HCT116 (cell line): ENCODE measurements around the gene CERS5. TPM values are rescaled to one million over a fixed set of nuclear protein-coding genes. Genes with fewer than 3 reads are reported as not detected.

Experiments used
- ATAC-seq: fragments of 200-7000 bp; cut with Tn5 transposase; 2 replicates; pipeline ENCODE4 v1.9.1; 2020; ENCODE audit warnings: mild to moderate bottlenecking, moderate library complexity
- BruUV-seq: library from RNA; stranded (reverse); fragments of 400-500 nt; replicated peaks from 2 replicates; lab custom pipeline; 2021; lab: Mats Ljungman, UMichigan
- CTCF ChIA-PET: fragments of 300-600 bp; sonication (Branson Sonifier 250); formaldehyde crosslinking; loops from one replicate; lab custom pipeline; 2021; ENCODE audit warnings: antibody characterized with exemption; lab: Charles Lee
- POLR2A ChIA-PET: fragments of 300-600, 350-600 bp; sonication (Branson Sonifier 250); formaldehyde crosslinking; loops from one replicate; lab custom pipeline; 2021; ENCODE audit warnings: antibody characterized with exemption; lab: Charles Lee
- RAD21 ChIA-PET, 2 experiments: fragments of 300-600 bp; sonication (Branson Sonifier 250); formaldehyde crosslinking; loops; one replicate each; lab custom pipeline; 2023; ENCODE audit warnings: low total read pairs in 2 of 2; ENCODE audit not compliant: uncharacterized antibody in 2 of 2, unreplicated experiment in 2 of 2, low non-redundant PET in 1 of 2; lab: Charles Lee
- DNase-seq: peaks from one replicate; pipeline ENCODE4 v3.0.0-alpha.2; 2010; ENCODE audit warnings: low read depth, low spot score
- H2AFZ ChIP-seq: fragments of 200-600 bp; shearing (Covaris generic), sonication (generic); 2 replicates; pipeline ENCODE4 v1.6.1; 2017; ENCODE audit warnings: low read depth, mixed run types, mixed read lengths, antibody characterized with exemption, low read length; ENCODE audit not compliant: poor library complexity, severe bottlenecking
- H3K27ac ChIP-seq: 2 replicates; pipeline ENCODE4 v1.5.1; 2012; ENCODE audit warnings: low read depth, low read length
- H3K27me3 ChIP-seq: fragments of 200-600 bp; sonication (generic); 2 replicates; pipeline ENCODE4 v1.6.1; 2016; ENCODE audit warnings: mixed run types, low read length, mixed read lengths; ENCODE audit not compliant: insufficient read depth
- H3K36me3 ChIP-seq, 2 experiments: fragments of 200-500 bp in 1 of 2; fragments of 200-600 bp in 1 of 2; sonication (Bioruptor generic) in 1 of 2; sonication (generic) in 1 of 2; 2 replicates each; pipeline versions ENCODE4 v1.5.1 to v1.6.1; 2014 to 2016; ENCODE audit warnings: low read length in 2 of 2, inconsistent platforms in 1 of 2, mixed read lengths in 1 of 2, mixed run types in 1 of 2; ENCODE audit not compliant: insufficient read depth in 2 of 2, control insufficient read depth in 1 of 2
- H3K4me1 ChIP-seq, 2 experiments: fragments of 200-600 bp in 1 of 2; sonication (generic) in 1 of 2; 2 replicates each; pipeline versions ENCODE4 v1.5.1 to v1.6.1; 2012 to 2017; ENCODE audit warnings: low read length in 2 of 2, inconsistent platforms in 1 of 2, mild to moderate bottlenecking in 1 of 2, mixed read lengths in 1 of 2, mixed run types in 1 of 2, moderate library complexity in 1 of 2; ENCODE audit not compliant: insufficient read depth in 2 of 2, control insufficient read depth in 1 of 2
- H3K4me2 ChIP-seq: fragments of 200-600 bp; sonication (generic); 2 replicates; pipeline ENCODE4 v1.6.1; 2017; ENCODE audit warnings: mixed run types, low read length, mixed read lengths
- H3K4me3 ChIP-seq, 2 experiments: fragments of 200-600 bp in 1 of 2; sonication (generic) in 1 of 2; replicated peaks in 1 of 2; 2 replicates each; pipeline ENCODE4 v1.5.1; 2011 to 2016; ENCODE audit warnings: low read length in 2 of 2, control low read depth in 1 of 2, low read depth in 1 of 2, mild to moderate bottlenecking in 1 of 2, mixed read lengths in 1 of 2, mixed run types in 1 of 2
- H3K79me2 ChIP-seq: fragments of 200-600 bp; sonication (generic); 2 replicates; pipeline ENCODE4 v1.6.1; 2017; ENCODE audit warnings: mild to moderate bottlenecking, mixed run types, low read length, moderate library complexity, mixed read lengths; ENCODE audit not compliant: insufficient read depth
- H3K9ac ChIP-seq: fragments of 200-600 bp; sonication (generic); 2 replicates; pipeline ENCODE4 v1.6.1; 2016; ENCODE audit warnings: low read length, mixed read lengths
- H3K9me2 ChIP-seq: fragments of 200-600 bp; sonication (generic), shearing (Covaris generic); 2 replicates; pipeline ENCODE4 v1.6.1; 2017; ENCODE audit warnings: mixed run types, mild to moderate bottlenecking, moderate library complexity; ENCODE audit not compliant: insufficient read depth
- H3K9me3 ChIP-seq, 2 experiments: fragments of 200-500 bp in 1 of 2; fragments of 200-600 bp in 1 of 2; sonication (Bioruptor generic) in 1 of 2; sonication (generic) in 1 of 2; 2 replicates each; pipeline ENCODE4 v1.6.1; 2014 to 2017; ENCODE audit warnings: low read length in 2 of 2, mixed read lengths in 2 of 2, inconsistent platforms in 1 of 2, low read depth in 1 of 2, mild to moderate bottlenecking in 1 of 2, mixed run types in 1 of 2, moderate library complexity in 1 of 2; ENCODE audit not compliant: control insufficient read depth in 1 of 2, insufficient read depth in 1 of 2
- H4K20me1 ChIP-seq: fragments of 200-600 bp; sonication (generic), shearing (Covaris generic); 2 replicates; pipeline ENCODE4 v1.6.1; 2017; ENCODE audit warnings: mixed run types, mild to moderate bottlenecking, moderate library complexity; ENCODE audit not compliant: insufficient read depth
- CEBPB ChIP-seq: IDR thresholded peaks from 2 replicates; pipeline ENCODE4 v1.6.1; 2012; ENCODE audit warnings: low read depth
- EGR1 ChIP-seq: IDR thresholded peaks from 2 replicates; pipeline ENCODE4 v1.6.1; 2012; ENCODE audit warnings: low read depth
- EZH2phosphoT487 ChIP-seq: fragments of 200-600 bp; IDR thresholded peaks from 2 replicates; pipeline ENCODE4 v1.6.1; 2018; ENCODE audit warnings: antibody characterized with exemption, borderline replicate concordance
- FOSL1 ChIP-seq: IDR thresholded peaks from 2 replicates; pipeline ENCODE4 v1.6.1; 2012; ENCODE audit warnings: low read depth
- intact Hi-C: fragments of 100-400 bp; cut with micrococcal nuclease; formaldehyde crosslinking; loops from 2 replicates; pipeline ENCODE4 v1.10.0; 2022
- total RNA-seq: library from RNA; stranded (reverse); gene quantifications from one replicate; pipeline ENCODE4 v1.2.1, GENCODE V29; 2021; ENCODE audit not compliant: unreplicated experiment
- TF ChIP-seq, protein P1 (sequence below): IDR thresholded peaks from 2 replicates; pipeline ENCODE4 v1.6.1; 2011; ENCODE audit warnings: mild to moderate bottlenecking, low read length, moderate library complexity; ENCODE audit not compliant: insufficient replicate concordance; ENCODE audit errors: extremely low read depth
- TF ChIP-seq, protein P2 (sequence below): IDR thresholded peaks from 2 replicates; pipeline ENCODE4 v1.6.1; 2012

CERS5 gene
- total RNA-seq, 1 experiment from 2014 or later: 33.4 TPM

DNA sequence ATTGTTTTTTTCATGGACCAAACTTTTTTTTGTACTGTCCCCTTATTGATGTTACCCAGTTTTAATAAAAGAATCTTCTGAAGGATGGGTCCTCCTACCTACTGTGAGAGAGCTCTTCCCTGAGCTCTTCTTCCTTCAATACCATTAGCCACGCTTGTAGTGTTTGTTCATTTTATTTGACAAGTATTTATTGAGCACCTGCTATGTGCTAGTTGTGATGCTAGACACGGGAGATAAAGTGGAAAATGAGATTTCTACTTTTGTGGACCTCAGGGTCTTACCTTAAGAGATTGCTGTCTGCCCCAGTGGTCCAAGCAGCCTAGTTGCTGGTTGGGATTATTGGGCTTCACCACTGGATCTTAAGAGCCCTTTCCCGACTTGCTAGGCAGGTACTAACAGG lies 66.6 kb downstream of the CERS5 start:
- intact Hi-C loops: no loop called here
- Histone ChIP-seq H4K20me1 (no peaks in the 10 kb centered on the region), H3K9ac (no peak overlapping the region), H3K36me3 (peaks cover 36 to 37% of the 10 kb centered on the region in 2 experiments), H3K79me2 (no peaks in the 10 kb centered on the region; the same call in 1 of the 2 replicates), H2AFZ (no peak overlapping the region), H3K27ac (no peak overlapping the region), H3K4me2 (no peak overlapping the region), H3K4me3 (no peak overlapping the region), H3K27me3 (no peaks in the 10 kb centered on the region), H3K4me1 (peaks cover 10 to 13% of the 10 kb centered on the region in 2 experiments), H3K9me2 (no peaks in the 10 kb centered on the region), H3K9me3 (no peaks in the 10 kb centered on the region)
- POLR2A ChIA-PET: interaction anchor here (2.2 kb wide), 1 partner anchor 11 kb away, joined by 7 read pairs; the partner anchor contains the start of gene COX14
- RAD21 ChIA-PET: no interaction called here
- DNase-seq (no peak), ATAC-seq (no peak)
- no TSS peak for BruUV-seq
- CTCF ChIA-PET: interaction anchor here (0.5 to 2.7 kb wide), 5 partner anchors 11 to 1117 kb away, joined by 3 to 24 read pairs (median 5); partner anchors contain the start of genes COX14, POU6F1 and SMARCD1
- TF ChIP-seq, protein P1, sequence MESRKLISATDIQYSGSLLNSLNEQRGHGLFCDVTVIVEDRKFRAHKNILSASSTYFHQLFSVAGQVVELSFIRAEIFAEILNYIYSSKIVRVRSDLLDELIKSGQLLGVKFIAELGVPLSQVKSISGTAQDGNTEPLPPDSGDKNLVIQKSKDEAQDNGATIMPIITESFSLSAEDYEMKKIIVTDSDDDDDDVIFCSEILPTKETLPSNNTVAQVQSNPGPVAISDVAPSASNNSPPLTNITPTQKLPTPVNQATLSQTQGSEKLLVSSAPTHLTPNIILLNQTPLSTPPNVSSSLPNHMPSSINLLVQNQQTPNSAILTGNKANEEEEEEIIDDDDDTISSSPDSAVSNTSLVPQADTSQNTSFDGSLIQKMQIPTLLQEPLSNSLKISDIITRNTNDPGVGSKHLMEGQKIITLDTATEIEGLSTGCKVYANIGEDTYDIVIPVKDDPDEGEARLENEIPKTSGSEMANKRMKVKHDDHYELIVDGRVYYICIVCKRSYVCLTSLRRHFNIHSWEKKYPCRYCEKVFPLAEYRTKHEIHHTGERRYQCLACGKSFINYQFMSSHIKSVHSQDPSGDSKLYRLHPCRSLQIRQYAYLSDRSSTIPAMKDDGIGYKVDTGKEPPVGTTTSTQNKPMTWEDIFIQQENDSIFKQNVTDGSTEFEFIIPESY: no peak
- TF ChIP-seq FOSL1 (no peak), EGR1 (no peak), CEBPB (no peak), EZH2phosphoT487 (no peak)
- TF ChIP-seq, protein P2, sequence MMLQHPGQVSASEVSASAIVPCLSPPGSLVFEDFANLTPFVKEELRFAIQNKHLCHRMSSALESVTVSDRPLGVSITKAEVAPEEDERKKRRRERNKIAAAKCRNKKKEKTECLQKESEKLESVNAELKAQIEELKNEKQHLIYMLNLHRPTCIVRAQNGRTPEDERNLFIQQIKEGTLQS: no peak
